HG02870 (cell line): ENCODE measurements around the gene ARHGAP26.
"Not testable (repeated sequence)": the region's sequence is repeated elsewhere in the genome, so short reads cannot be mapped to it uniquely, and the experiment has no call there.

ENCODE experiments used
- ATAC-seq: cut with Tn5 transposase; IDR thresholded peaks from one replicate; pipeline ENCODE4 v1.9.1; 2021; ENCODE audit warnings: mild to moderate bottlenecking, moderate library complexity; ENCODE audit not compliant: unreplicated experiment

ARHGAP26 gene

DNA sequence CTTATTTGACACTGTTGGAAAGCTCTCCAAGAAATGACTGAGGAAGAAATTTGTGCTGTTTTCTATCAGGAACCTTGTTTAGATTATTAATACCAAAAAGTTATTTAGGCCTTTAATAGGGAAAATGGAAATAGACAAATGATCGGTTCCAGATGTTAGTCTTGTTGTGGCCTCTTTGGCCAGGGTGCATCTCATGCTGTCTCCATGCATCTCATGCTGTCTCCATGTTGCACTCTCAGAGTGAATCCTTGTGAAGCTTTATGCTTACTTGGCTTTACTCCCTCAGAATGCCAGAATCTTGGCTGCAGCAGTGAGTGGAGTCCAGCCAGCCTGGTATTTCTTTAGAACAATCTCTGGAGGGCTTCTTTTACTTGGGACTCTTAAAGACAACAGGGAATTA is 185.5 kb downstream of the ARHGAP26 start:
- no peak for ATAC-seq

GRCh38 chr5:142957528-142957927 is 187.4 kb downstream of the ARHGAP26 start:
- ATAC-seq, result no peak

DNA sequence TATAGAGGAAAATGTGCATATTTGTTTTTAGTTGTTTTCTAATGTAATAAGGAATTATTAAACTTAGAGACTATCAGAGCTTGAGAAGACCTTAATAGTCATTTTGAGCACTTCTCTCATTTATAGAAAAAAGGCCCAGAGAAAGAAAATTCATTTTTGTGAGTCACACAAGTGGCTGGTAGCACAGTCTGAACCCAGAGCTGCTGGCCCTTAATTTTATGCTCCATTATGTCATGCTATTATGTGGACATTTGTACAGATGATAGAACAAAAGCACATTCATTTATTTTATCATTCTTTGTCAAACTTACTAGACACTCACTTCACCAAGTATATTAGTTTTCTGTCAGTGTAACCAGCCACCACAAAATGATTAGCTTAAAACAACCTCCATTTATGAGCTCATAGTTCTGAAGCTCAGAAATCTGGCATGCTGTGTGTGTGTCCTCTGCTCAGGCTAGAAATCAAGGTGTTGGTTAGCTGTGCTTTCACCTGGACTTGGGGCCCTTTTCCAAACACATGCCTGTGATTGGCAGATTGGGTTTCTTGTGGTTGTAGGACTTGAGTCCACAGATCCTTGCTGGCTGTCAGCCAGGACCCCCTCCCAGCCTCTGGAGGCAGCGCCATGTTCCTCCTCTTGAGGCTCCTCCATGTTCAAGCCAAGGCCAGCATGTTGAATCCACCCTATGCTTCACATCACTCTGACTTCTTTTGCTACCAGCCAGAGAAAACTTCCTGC is 188.9 kb downstream of the ARHGAP26 start:
- no peak for ATAC-seq

GRCh38 chr5:142959683-142960657 is 189.8 kb downstream of the ARHGAP26 start:
- ATAC-seq, result no peak

DNA sequence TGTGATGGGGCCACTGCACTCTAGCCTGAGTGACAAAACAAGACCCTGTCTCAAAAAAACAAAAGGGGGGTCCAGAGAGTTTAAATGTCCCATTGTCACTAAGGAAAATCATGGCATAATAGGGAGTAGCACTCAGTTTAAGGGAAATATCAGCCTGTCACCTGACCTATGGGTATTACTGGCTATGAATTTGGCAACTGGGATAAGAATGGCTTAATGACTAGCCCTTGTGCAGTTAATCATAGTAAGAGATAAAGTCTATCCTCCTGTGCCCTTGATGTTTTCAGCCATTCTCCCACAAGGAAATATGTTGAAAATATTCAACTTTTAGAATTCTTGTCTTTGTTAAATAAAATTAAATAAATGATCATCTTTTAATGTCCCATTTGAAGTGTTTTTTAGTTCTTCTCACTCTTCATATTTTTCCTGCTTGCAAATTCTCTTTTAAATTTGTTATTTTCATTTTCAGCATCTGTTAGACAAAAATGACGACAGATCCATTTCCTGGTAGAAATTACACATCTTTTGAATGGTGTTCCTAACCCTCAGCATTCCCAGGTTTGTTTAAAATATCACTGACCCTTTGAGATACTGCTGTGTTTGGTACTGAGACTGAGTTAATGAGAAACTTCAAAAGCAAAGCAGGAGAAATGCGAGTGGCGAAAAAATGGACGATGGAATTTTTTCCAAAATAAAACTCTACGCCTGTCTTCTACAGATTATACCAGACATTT is 191.4 kb downstream of the ARHGAP26 start:
- ATAC-seq, result no peak

- ATAC-seq, result no peak
Measured at GRCh38 chr5:142962174-142962533, 192.0 kb downstream of the ARHGAP26 start.

DNA sequence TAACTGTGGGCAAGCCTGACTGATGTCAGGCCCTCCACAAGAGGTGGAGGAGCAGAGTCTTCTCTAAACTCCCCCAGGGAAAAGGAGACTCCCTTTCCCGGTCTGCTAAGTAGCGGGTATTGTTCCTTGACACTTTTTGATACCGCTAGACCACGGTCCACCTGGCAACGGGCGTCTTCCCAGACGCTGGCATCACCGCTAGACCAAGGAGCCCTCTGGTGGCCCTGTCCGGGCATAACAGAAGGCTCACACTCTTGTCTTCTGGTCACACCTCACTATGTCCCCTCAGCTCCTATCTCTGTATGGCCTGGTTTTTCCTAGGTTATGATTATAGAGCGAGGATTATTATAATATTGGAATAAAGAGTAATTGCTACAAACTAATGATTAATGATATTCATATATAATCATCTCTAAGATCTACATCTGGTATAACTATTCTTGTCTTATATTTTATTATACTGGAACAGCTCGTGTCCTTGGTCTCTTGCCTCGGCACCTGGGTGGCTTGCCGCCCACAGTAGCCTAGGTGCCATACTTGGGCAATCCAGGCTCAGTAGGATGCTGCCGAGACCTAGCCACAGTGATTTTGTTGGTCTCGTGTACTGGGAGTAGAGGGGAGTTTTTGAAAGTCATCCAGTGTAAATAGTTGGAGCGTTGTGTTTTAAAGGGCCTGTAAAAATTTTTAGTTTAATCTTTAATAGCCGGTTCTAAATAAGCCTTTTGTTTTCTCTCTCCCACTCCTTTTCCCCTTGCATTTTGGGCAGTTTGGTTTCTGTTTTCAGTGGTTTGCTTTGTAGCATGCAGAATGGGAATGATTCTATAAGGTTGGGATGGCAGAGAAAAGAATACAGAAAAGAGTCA is 195.3 kb downstream of the ARHGAP26 start:
- ATAC-seq, result not testable (repeated sequence)

GRCh38 chr5:142966121-142966420 is 195.9 kb downstream of the ARHGAP26 start:
- ATAC-seq, result no peak

DNA sequence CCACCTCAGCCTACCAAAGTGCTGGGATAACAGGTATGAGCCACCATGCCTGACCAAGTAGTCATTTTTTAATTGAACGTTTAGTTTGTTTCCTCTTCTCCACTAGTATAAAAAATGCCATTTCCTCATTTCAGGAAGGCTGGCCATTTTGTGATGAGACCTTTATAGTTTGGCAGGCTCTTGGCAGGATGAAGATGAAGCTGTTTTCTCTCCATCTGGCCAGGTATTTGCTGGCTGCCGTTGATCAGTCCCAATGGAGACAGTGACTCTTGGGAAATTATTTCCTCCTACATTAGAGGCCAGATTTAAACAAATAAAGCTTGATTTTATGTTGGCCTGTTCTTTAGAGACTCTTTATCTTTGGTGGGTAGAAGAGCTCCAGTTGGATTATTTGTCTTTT is 199.0 kb downstream of the ARHGAP26 start:
- no peak for ATAC-seq

- ATAC-seq, result no peak
Measured at GRCh38 chr5:142969624-142970439, 199.7 kb downstream of the ARHGAP26 start.

- ATAC-seq, result no peak
Measured at GRCh38 chr5:142970440-142971030, 200.4 kb downstream of the ARHGAP26 start.

DNA sequence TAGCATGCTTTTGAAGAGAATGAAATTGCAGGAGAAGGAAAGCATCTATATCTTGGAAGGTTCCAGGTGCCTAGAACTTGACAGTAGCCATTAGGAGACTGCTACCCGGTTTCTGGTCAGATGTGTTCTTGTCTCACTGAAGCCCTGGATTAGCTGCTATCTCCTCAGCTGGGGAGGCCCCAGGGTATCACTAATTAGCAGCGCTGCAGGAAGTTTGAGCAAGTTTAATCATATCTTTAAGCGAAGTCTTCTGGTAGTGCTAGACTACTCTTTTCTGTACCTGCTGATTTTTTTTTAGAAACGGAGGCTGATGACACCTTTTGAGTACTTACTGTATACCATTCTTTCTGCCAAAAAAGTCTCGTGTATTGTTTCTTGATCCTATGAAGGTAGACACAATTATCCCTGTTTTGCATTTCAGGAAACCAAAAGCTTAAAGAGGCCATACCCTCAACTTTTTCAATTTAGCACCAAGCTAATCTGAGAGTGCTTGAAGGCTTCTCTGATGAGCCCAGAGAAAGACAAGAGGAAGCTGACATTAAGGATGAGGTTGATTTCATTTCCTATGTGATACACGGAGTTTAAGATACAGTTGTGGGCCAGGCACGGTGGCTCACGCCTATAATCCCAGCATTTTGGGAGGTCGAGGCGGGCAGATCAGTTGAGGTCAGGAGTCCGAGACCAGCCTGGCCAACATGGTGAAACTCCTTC is 201.3 kb downstream of the ARHGAP26 start:
- ATAC-seq, result peak; percentile 40

DNA sequence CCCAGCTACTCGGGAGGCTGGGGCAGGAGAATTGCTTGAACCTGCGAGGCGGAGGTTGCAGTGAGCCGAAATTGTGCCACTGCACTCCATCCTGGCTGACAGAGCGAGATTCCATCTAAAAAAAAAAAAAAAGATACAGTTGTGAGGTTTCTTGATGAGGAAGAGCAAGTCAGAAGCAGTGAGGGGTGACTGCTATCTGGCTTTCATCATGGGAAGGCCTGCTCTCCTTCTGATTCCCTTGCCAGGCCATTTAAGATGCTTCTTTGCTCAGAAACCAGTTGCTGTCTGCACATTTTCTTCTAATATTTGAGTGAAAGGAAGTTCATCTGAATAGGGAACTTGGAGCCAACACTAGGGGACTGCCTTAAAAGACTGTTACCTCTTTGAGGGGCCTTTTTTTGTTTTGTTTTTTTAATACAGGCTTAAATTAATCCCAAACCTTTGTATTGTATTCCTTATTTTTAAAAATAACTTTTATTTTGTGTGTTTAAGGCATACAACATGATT is 201.9 kb downstream of the ARHGAP26 start:
- ATAC-seq, result no peak

- no peak for ATAC-seq
Measured at GRCh38 chr5:142973932-142974331, 203.8 kb downstream of the ARHGAP26 start.

DNA sequence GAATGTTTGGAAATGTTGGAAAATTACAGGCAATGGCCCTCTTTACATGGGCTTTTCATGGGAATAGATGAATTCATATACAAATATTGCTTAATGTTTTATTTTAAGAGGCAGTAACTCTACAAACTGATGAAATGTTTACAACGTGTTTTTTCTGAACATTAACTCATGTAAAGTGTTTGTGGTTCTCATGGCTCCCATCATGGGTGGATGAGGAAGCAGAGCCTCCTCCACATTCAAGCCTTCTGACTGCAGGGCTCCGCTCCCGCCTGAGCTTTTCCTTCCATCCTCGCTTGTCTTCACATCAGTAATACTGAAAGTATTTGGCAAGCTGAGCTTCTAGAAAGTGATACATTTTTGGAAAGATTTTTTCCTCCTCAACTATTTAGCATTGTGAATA is 204.2 kb downstream of the ARHGAP26 start:
- no peak for ATAC-seq

DNA sequence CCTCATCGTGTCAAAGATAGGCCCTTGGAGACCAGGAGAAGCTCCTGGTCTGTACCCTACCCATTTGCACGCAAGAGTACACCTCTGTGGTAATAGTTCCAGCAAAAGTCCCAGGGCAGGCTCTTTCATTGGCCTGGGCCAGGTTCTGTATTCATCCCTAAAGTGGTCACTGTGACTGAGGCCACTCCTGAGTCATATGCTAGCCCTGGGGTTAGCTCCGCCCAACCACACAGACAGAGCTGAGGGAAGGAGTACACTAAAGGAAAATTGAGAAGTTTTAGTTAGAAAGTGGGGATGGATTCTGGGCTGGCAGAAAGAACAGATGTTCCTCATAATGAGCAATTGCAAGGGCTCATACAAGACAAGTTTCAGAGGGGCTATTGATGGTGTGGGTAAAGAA is 206.7 kb downstream of the ARHGAP26 start:
- no peak for ATAC-seq

GRCh38 chr5:142977363-142978051 is 207.3 kb downstream of the ARHGAP26 start:
- ATAC-seq, result peak; percentile 73

DNA sequence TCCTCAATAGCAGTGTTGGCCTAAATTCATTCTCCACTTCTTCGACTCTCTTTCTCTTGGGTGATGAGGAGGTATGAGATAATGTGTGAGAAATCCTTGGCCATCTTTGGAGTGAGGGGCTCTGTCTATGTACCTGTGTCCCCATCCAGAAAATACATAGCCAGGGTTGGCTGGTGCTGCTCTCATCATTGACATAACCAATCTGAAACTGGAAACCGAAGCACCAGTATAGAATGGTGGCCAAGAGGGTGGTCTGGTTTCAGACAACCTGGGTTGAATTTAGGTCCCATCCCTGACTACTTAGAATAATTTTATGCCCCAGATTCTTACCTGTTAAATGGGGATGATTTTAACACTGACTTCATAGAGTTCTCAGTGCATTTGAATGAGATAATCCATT is 208.1 kb downstream of the ARHGAP26 start:
- ATAC-seq, result no peak
